IPS-18a (cell line): Measurements from ENCODE around the gene NTNG1.

Experiments
- H3K27ac ChIP-seq: one replicate; pipeline ENCODE4 v1.5.1; 2013; ENCODE audit warnings: low read length
- H3K27me3 ChIP-seq: one replicate; pipeline ENCODE4 v1.6.1; 2013; ENCODE audit warnings: mild to moderate bottlenecking, low read length; ENCODE audit not compliant: control insufficient read depth, insufficient read depth
- H3K36me3 ChIP-seq: one replicate; pipeline ENCODE4 v1.6.1; 2013; ENCODE audit warnings: low read depth, low read length; ENCODE audit not compliant: control insufficient read depth
- H3K4me1 ChIP-seq: one replicate; pipeline ENCODE4 v1.6.1; 2013; ENCODE audit warnings: low read depth, low read length; ENCODE audit not compliant: control insufficient read depth
- H3K4me3 ChIP-seq: one replicate; pipeline ENCODE4 v1.5.1; 2013; ENCODE audit warnings: low read length
- H3K9ac ChIP-seq: one replicate; pipeline ENCODE4 v1.6.1; 2013; ENCODE audit warnings: mild to moderate bottlenecking, low read length, moderate library complexity
- H3K9me3 ChIP-seq: one replicate; pipeline ENCODE4 v1.6.1; 2013; ENCODE audit warnings: low read depth, low read length; ENCODE audit not compliant: control insufficient read depth

The NTNG1 gene

GRCh38 chr1:107419003-107419402 is 278.2 kb downstream of the NTNG1 start:
- Histone ChIP-seq H3K9me3 (no peaks in the 10 kb centered on the region), H3K4me3 (no peak overlapping the region), H3K36me3 (no peaks in the 10 kb centered on the region), H3K4me1 (peaks cover 19% of the 10 kb centered on the region), H3K9ac (no peak overlapping the region), H3K27me3 (no peaks in the 10 kb centered on the region), H3K27ac (no peak overlapping the region)

- no peaks in the 10 kb centered on the region for H3K27me3 ChIP-seq
- no peak overlapping the region for H3K9ac ChIP-seq
- H3K4me1 ChIP-seq, result peaks cover 19% of the 10 kb centered on the region
- no peak overlapping the region for H3K27ac ChIP-seq
- H3K4me3 ChIP-seq, result no peak overlapping the region
- no peaks in the 10 kb centered on the region for H3K9me3 ChIP-seq
- H3K36me3 ChIP-seq, result no peaks in the 10 kb centered on the region
These were observed 282.1 kb downstream of the NTNG1 start for GRCh38 chr1:107422901-107423300.

- H3K9ac ChIP-seq, result no peak overlapping the region
- peaks cover 30% of the 10 kb centered on the region for H3K4me1 ChIP-seq
- H3K36me3 ChIP-seq, result no peaks in the 10 kb centered on the region
- no peak overlapping the region for H3K27ac ChIP-seq
- no peak overlapping the region for H3K4me3 ChIP-seq
- no peaks in the 10 kb centered on the region for H3K27me3 ChIP-seq
- H3K9me3 ChIP-seq, result no peaks in the 10 kb centered on the region
These were observed 289.8 kb downstream of the NTNG1 start for GRCh38 chr1:107430540-107431228.

GRCh38 chr1:107432108-107432507 is 291.3 kb downstream of the NTNG1 start:
- H3K27ac ChIP-seq, result no peak overlapping the region
- H3K9me3 ChIP-seq, result no peaks in the 10 kb centered on the region
- no peaks in the 10 kb centered on the region for H3K36me3 ChIP-seq
- peaks cover 30% of the 10 kb centered on the region for H3K4me1 ChIP-seq
- no peaks in the 10 kb centered on the region for H3K27me3 ChIP-seq
- no peak overlapping the region for H3K9ac ChIP-seq
- H3K4me3 ChIP-seq, result no peak overlapping the region

- peaks cover 30% of the 10 kb centered on the region for H3K4me1 ChIP-seq
- H3K36me3 ChIP-seq, result no peaks in the 10 kb centered on the region
- H3K27me3 ChIP-seq, result no peaks in the 10 kb centered on the region
- H3K27ac ChIP-seq, result no peak overlapping the region
- H3K9ac ChIP-seq, result no peak overlapping the region
- H3K4me3 ChIP-seq, result no peak overlapping the region
- H3K9me3 ChIP-seq, result no peaks in the 10 kb centered on the region
These were observed 292.2 kb downstream of the NTNG1 start for GRCh38 chr1:107433068-107433467.

GRCh38 chr1:107433635-107434360 is 293.0 kb downstream of the NTNG1 start:
- no peak overlapping the region for H3K27ac ChIP-seq
- H3K27me3 ChIP-seq, result no peaks in the 10 kb centered on the region
- no peak overlapping the region for H3K9ac ChIP-seq
- no peaks in the 10 kb centered on the region for H3K9me3 ChIP-seq
- H3K36me3 ChIP-seq, result no peaks in the 10 kb centered on the region
- H3K4me1 ChIP-seq, result peaks cover 30% of the 10 kb centered on the region
- no peak overlapping the region for H3K4me3 ChIP-seq

- Histone ChIP-seq H3K36me3 (no peaks in the 10 kb centered on the region), H3K9me3 (no peaks in the 10 kb centered on the region), H3K4me3 (no peak overlapping the region), H3K27me3 (no peaks in the 10 kb centered on the region), H3K4me1 (peaks cover 30% of the 10 kb centered on the region), H3K27ac (no peak overlapping the region), H3K9ac (no peak overlapping the region)
These were observed 293.5 kb downstream of the NTNG1 start for GRCh38 chr1:107434361-107434693.

- Histone ChIP-seq H3K27ac (no peak overlapping the region), H3K4me3 (no peak overlapping the region), H3K9ac (no peak overlapping the region), H3K4me1 (peaks cover 20% of the 10 kb centered on the region), H3K27me3 (no peaks in the 10 kb centered on the region), H3K36me3 (no peaks in the 10 kb centered on the region), H3K9me3 (no peaks in the 10 kb centered on the region)
These were observed 295.9 kb downstream of the NTNG1 start for GRCh38 chr1:107436552-107437241.

GRCh38 chr1:107439567-107439966 is 298.7 kb downstream of the NTNG1 start:
- Histone ChIP-seq H3K9me3 (no peaks in the 10 kb centered on the region), H3K36me3 (no peaks in the 10 kb centered on the region), H3K4me1 (peaks cover 2% of the 10 kb centered on the region), H3K27me3 (no peaks in the 10 kb centered on the region), H3K4me3 (no peak overlapping the region), H3K27ac (no peak overlapping the region), H3K9ac (no peak overlapping the region)

- H3K4me1 ChIP-seq, result no peaks in the 10 kb centered on the region
- no peak overlapping the region for H3K9ac ChIP-seq
- H3K36me3 ChIP-seq, result no peaks in the 10 kb centered on the region
- no peaks in the 10 kb centered on the region for H3K27me3 ChIP-seq
- no peak overlapping the region for H3K27ac ChIP-seq
- H3K4me3 ChIP-seq, result no peak overlapping the region
- no peaks in the 10 kb centered on the region for H3K9me3 ChIP-seq
These were observed 301.7 kb downstream of the NTNG1 start for GRCh38 chr1:107442551-107442950.

GRCh38 chr1:107443027-107443426 is 302.2 kb downstream of the NTNG1 start:
- Histone ChIP-seq H3K36me3 (no peaks in the 10 kb centered on the region), H3K27me3 (no peaks in the 10 kb centered on the region), H3K27ac (no peak overlapping the region), H3K4me1 (no peaks in the 10 kb centered on the region), H3K4me3 (no peak overlapping the region), H3K9ac (no peak overlapping the region), H3K9me3 (no peaks in the 10 kb centered on the region)
